GM19025 (cell line): ENCODE results near the gene CNNM4.

Source experiments
- ATAC-seq: cut with Tn5 transposase; IDR thresholded peaks from one replicate; pipeline ENCODE4 v1.9.1; 2021; ENCODE audit warnings: mild to moderate bottlenecking, low read depth, moderate library complexity; ENCODE audit not compliant: unreplicated experiment

Gene CNNM4

GRCh38 chr2:96760036-96760985, at the start of gene CNNM4:
Gene CNNM4 (plus strand): TSS chr2:96760902. CDS start chr2:96761000, 98 bp downstream.
- ATAC-seq = peak; percentile 87

- no peak for ATAC-seq
Measured at GRCh38 chr2:96710985-96711384, 49.7 kb upstream of the CNNM4 start.

- no peak for ATAC-seq
Measured at GRCh38 chr2:96715658-96716057, 45.0 kb upstream of the CNNM4 start.

DNA sequence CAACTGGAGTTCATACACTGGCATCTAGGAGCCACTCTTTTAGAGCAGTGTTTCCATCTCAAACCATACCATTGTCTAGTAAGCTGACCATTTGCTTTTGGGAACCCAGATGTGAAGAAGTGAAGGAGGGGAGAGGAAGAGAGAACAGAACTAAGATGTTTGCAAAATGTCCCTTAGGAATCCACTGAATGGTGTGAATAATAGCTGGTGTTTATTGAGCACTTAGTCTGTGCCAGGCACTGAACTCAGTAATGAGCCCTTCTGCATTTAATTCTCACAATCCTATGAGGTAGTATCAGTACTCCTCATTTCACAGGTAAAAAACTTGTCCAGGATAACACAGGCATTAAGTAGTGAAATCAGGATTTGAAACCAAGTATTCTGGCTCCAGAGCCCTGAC, 44.3 kb upstream of the CNNM4 start:
- no peak for ATAC-seq

DNA sequence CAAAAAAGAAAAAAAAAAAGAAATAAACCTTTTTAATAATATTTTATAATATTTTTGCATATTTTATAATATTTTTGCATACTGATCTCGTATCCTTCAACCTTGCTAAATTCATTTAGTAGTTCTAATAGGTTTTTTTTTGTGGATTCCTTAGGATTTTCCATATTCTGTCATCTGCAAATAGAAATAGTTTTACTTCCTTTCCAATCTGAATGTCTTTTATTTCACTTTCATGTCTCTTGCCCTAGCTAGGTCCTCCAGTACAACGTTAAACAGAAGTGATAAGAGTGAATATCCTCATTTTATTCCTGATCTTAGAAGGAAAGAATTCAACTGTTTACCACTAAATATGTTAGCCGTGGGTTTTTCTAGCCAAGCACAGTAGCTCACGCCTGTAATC, 34.6 kb upstream of the CNNM4 start:
- no peak for ATAC-seq

- no peak for ATAC-seq
Measured at GRCh38 chr2:96727431-96727830, 33.3 kb upstream of the CNNM4 start.

- ATAC-seq = no peak
Measured at GRCh38 chr2:96729748-96730147, 31.0 kb upstream of the CNNM4 start.

DNA sequence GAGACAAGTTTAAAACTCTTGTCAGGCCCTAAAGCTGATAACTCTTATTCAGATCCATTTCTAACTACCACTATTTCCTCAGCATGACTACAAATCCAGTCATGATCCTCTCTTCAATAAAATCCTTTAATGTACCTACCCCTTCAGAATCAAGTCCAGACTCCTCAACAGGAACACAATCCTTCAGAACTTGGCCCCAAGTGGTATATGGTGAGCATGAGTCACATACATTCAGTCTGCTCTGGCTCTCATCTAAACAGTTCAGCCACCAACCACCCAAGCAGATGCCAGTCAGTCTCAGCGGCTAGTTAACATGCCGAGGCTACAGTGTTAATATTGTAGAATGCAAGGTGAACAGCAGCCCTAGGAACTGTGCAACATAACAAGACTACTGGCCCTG, 30.5 kb upstream of the CNNM4 start:
- no peak for ATAC-seq

DNA sequence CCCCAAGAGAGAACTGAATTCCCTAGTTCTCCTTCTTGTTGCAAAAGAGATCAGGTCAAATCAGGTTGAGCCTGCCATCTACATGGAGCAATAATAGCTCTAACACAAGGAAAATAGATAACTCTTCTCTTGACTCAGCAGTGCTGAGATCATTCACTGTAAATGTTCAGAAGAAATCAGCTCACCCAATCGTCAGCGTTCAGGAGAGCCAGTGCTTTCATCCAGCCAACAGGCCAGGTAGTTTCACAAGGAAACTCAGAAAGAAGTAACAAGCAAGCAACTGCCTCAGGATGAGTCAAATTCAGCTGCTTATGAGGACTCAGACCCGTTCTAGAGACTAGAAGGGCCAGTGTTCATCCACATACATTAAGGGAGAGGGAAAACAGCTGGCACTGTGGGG, 26.8 kb upstream of the CNNM4 start:
- no peak for ATAC-seq

GRCh38 chr2:96734880-96735583, 25.7 kb upstream of the CNNM4 start:
- ATAC-seq = no peak

DNA sequence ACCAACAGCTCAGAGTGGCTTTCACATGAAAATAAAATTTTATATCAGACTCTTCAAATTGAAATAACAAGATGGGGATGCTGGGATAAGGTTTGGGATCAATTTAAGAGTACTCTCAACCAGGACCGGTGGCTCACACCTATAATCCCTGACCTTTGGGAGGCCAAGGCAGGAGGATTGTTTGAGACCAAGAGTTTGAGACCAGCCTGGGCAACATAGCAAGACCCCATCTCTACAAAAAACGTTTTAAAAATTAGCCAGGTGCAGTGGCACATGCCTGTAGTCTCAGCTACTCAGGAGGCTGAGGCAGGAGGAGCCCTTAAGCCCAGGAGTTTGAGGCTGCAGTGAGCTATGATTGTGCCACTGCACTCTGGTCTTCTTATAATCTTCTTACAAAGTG, 23.5 kb upstream of the CNNM4 start:
- no peak for ATAC-seq

DNA sequence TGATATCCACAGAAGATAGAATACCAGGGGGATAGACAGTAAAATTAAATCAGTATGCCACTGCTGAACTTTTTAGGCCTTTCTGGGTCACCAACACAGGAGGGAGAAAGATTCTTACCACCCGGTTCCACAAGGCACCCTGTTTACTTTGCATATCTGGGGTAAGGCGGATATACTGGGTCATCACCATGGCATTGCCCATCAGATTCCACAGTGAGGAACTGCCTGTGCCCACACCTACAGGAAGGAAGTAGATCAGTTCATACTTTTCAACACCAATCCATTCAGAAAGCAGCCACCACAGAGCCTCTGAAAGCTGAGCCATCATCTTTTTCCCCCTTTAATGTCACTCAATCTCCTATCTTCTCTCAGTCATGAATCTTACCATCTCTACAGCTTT, 22.9 kb upstream of the CNNM4 start:
- ATAC-seq = no peak

- no peak for ATAC-seq
Measured at GRCh38 chr2:96739076-96739632, 21.5 kb upstream of the CNNM4 start.

- ATAC-seq = peak; percentile 99
Measured at GRCh38 chr2:96739633-96740428, 20.9 kb upstream of the CNNM4 start, which contains the start of gene LMAN2L. Gene LMAN2L (minus strand): TSS chr2:96740064. CDS start chr2:96740040, 24 bp downstream.

- ATAC-seq = no peak
Measured at GRCh38 chr2:96747061-96747617, 13.6 kb upstream of the CNNM4 start.

- ATAC-seq = no peak
Measured at GRCh38 chr2:96751800-96752199, 8.9 kb upstream of the CNNM4 start.

- ATAC-seq = no peak
Measured at GRCh38 chr2:96753661-96754282, 6.9 kb upstream of the CNNM4 start.

DNA sequence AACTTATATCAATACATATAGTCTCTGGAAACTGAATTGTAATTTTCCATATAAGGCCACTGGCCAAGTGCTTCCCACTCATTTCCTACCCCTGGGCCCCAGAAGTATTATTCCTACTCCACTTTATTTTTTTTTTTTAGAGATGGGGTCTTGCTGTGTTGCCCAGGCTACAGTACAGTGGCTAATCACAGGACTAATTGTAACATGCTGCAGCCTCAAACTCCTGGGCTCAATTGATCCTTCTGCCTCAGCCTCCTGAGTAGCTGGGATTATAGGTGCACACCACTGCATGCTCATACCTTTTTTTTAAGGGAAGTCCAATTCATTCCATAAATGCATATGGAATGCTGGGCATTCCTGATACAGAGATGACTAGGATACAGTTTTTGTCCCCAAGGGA, 6.4 kb upstream of the CNNM4 start:
- ATAC-seq = no peak

DNA sequence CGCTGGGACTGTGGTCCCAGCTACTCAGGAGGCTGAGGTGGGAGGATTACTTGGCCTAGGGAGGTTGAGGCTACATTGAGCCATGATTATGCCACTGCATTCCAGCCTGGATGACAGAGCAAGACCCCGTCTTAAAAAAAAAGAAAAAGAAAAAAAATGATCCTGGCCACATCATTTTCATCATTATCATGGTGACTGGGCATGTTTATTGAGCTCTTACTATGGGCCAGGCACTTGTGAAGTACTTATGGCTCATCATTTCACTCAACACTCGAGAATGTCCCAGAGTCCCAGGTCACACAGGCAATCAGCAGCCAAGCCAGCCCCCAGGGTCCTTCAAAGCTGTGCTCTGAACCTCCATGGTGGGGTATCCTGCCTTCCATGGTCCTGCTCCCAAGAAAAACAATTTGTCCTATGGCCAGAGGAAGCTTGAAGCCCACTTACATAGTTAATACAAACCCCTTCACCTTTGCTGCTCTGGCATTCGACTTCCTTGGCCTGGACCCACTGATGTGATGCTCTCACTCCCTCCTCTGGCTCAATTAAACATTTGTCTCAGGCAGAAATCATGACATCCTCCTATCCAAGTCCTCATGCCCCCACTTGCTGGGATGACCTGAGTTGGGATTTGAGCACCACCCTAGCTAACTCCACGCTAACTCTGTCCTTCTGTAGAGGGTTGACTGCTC, 3.8 kb upstream of the CNNM4 start:
- no peak for ATAC-seq
